ENCODE results near the gene MAP2.

The MAP2 gene

DNA sequence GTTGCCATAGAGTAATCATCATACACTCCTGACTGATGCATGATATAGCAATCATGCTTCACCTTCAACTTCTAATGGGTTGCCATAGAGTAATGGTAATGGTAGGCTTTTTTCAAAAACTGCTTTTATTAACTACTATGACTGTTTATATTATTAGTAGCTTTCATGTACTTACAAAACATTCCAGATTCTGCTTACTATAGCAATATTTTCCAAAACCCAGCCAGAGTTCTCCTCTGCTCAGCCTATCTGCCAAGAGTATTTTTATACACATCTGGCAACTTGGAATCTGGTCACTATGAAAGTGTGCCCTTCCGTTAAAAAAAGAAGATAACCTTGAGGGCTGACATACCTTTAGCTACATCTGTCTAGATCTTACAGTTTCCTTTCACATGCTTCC is 342.8 kb downstream of the MAP2 start:
- DNase-seq (ENCODE audit: insufficient read length, low spot score): no peak
- TF ChIP-seq POLR2A (IDR thresholded peaks at IDR 0.05; ENCODE audit: low read depth, low read length): no peak
- TF ChIP-seq POU2F2 (IDR thresholded peaks at IDR 0.05; ENCODE audit: low read depth, low read length): no peak
- TF ChIP-seq PAX5 (IDR thresholded peaks at IDR 0.05; ENCODE audit: insufficient read depth, low read length, severe bottlenecking): no peak
- no peak for FAIRE-seq

DNA sequence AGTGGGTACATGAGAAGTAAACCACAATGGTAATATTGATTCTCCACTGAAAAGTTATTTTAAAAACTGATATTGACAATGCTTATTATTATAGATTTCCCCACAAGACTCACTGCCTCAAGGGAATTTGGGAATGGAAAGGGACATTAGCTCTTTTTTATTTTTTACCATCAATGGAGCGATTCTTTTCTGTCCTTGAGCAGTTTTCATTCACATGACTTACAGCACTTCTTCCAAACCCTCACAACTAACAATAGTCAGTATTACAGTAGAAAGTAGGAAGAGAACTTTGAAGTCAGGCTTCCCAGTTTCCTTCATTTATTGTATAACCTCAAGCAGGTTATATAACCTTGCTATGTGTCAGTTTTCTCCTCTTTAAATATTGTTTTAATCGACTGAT is 343.5 kb downstream of the MAP2 start:
- DNase-seq (ENCODE audit: insufficient read length, low spot score): no peak
- no peak for FAIRE-seq
- TF ChIP-seq TAF1 (IDR thresholded peaks at IDR 0.05; ENCODE audit: low read depth, low read length) (no peak), PAX5 (IDR thresholded peaks at IDR 0.05; ENCODE audit: insufficient read depth, low read length, severe bottlenecking) (no peak), POLR2AphosphoS5 (IDR thresholded peaks at IDR 0.05; ENCODE audit: low read depth, low read length) (no peak), POU2F2 (IDR thresholded peaks at IDR 0.05; ENCODE audit: low read depth, low read length) (no peak), POLR2A (IDR thresholded peaks at IDR 0.05; ENCODE audit: low read depth, low read length) (no peak), SPI1 (IDR thresholded peaks at IDR 0.05; ENCODE audit: low read depth, low read length) (no peak)

DNA sequence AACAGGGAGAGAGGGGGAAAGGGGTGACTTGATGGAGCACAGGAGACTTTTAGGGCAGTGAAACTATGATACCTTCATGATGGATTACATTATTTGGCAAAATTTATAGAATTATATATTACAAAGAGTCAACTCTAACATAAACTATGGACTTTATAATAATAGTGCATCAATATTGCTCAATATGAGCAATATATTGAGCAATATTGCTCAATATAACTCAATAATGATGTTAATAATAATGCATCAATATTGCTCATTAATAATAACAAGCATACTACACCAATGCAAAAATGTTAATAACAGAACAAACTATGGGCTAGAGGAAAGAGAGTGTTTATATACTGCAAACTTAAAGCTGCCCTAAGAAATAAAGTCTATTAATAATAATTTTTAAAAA is 344.7 kb downstream of the MAP2 start:
- no peak for FAIRE-seq
- TF ChIP-seq POLR2AphosphoS5 (IDR thresholded peaks at IDR 0.05; ENCODE audit: low read depth, low read length) (no peak), POLR2A (IDR thresholded peaks at IDR 0.05; ENCODE audit: low read depth, low read length) (no peak), SPI1 (IDR thresholded peaks at IDR 0.05; ENCODE audit: low read depth, low read length) (no peak), POU2F2 (IDR thresholded peaks at IDR 0.05; ENCODE audit: low read depth, low read length) (no peak), TAF1 (IDR thresholded peaks at IDR 0.05; ENCODE audit: low read depth, low read length) (no peak), PAX5 (IDR thresholded peaks at IDR 0.05; ENCODE audit: insufficient read depth, low read length, severe bottlenecking) (no peak)
- no peak for DNase-seq (ENCODE audit: insufficient read length, low spot score)

DNA sequence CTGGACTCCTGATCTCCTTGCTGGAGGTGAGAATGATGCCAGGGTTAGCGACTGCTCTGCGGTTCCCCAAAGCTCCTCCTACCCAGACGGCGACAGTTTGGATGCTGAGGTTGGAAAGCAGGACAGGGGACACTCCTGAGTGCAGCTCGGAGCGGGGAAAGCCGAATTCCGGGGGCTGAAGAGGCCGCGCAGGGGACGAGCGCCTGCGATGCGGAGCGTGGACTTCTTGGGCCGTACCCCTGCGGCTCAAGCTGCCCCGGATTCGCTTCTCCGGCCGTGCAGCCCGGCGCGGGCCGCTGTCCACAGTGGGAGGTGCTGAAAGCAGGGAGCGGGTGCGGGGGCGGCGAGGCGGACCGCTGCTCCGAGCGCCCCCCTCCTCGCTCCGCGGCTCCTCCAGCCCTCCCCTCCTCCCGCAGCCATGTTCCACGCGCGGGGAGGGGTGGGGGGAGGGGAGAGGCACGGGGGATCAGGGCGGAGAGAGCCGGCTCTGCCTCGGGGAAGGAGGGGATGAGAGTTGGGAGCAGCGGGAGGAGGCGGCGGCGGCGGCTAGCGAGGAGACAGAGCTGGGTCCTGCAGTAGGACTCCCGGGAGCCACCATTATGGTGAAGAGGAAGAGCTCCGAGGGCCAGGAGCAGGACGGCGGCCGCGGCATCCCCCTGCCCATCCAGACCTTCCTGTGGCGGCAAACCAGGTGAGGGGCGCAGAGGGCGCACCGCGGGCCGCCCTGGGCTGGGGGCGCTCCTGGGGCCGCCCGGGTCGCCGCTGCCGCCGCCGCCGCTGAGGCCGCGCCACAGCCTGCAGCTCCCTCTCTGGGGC is 347.8 kb downstream of the MAP2 start, which contains the start of gene UNC80:
Gene UNC80, plus strand, starts transcription at position 359 of the 816 bp plus-strand sequence. Its CDS starts 241 bp downstream, at position 600.
- FAIRE-seq (no peak), DNase-seq (ENCODE audit: insufficient read length, low spot score) (no peak)
- no peak for TF ChIP-seq PAX5 (IDR thresholded peaks at IDR 0.05; ENCODE audit: insufficient read depth, low read length, severe bottlenecking)
- TF ChIP-seq SPI1 (IDR thresholded peaks at IDR 0.05; ENCODE audit: low read depth, low read length): no peak

DNA sequence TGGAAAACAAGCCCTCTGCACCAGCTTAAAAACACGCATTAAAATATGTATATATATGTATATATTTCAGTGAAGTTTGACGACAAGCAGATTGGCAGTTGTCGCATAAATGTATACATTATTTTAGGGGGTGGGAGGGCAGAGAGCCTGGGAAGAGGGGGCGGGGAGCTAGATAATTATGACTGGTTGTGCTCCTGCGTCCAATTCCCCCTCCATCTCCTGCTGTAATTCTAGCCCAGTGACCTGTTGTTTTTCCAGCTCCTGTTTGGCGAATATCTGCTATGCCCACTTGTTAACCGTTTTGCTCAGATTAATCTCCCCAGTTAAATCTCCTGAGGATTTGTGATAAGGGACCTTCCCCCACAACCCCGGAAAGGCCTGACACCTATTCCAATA is 348.4 kb downstream of the MAP2 start:
- DNase-seq (ENCODE audit: insufficient read length, low spot score) (no peak), FAIRE-seq (no peak)
- TF ChIP-seq POU2F2 (IDR thresholded peaks at IDR 0.05; ENCODE audit: low read depth, low read length) (no peak), TAF1 (IDR thresholded peaks at IDR 0.05; ENCODE audit: low read depth, low read length) (no peak), SPI1 (IDR thresholded peaks at IDR 0.05; ENCODE audit: low read depth, low read length) (no peak), PAX5 (IDR thresholded peaks at IDR 0.05; ENCODE audit: insufficient read depth, low read length, severe bottlenecking) (no peak), POLR2A (IDR thresholded peaks at IDR 0.05; ENCODE audit: low read depth, low read length) (no peak)

DNA sequence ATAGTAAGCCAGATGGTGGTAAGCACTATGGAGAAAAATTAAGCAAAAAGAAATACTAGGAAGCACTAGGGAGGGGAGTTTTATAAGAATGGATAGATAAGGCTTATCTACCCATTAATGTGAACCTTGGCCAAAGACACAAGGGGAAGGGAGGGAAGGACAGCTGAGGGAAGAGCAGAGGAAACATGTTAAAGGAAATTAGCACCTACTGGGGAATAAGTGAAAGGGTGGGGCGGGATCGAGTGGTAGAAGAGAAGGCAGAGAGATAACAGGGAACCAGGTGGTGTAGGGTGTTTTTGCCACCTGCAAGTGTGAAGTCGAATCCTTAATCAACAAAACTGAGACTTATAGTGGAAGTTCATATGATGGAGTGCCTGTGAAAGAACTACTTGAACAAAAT is 349.5 kb downstream of the MAP2 start:
- DNase-seq (ENCODE audit: insufficient read length, low spot score) (no peak), FAIRE-seq (no peak)
- no peak for TF ChIP-seq POLR2AphosphoS5 (IDR thresholded peaks at IDR 0.05; ENCODE audit: low read depth, low read length)
- no peak for TF ChIP-seq PAX5 (IDR thresholded peaks at IDR 0.05; ENCODE audit: insufficient read depth, low read length, severe bottlenecking)
- TF ChIP-seq SPI1 (IDR thresholded peaks at IDR 0.05; ENCODE audit: low read depth, low read length): no peak
- no peak for TF ChIP-seq TAF1 (IDR thresholded peaks at IDR 0.05; ENCODE audit: low read depth, low read length)
- TF ChIP-seq POU2F2 (IDR thresholded peaks at IDR 0.05; ENCODE audit: low read depth, low read length): no peak
- no peak for TF ChIP-seq POLR2A (IDR thresholded peaks at IDR 0.05; ENCODE audit: low read depth, low read length)

Measured in GM12891 (cell line).